Measurements from ENCODE around the gene F13B.
"Not testable (repeated sequence)": the region's sequence is repeated elsewhere in the genome, so short reads cannot be mapped to it uniquely, and the experiment has no call there.

Gene F13B

GRCh38 chr1:197042676-197043341 is 24.3 kb downstream of the F13B start:
- DNase-seq (ENCODE audit: low read depth): no peak

- DNase-seq (ENCODE audit: low read depth): no peak
These were observed 25.3 kb downstream of the F13B start for GRCh38 chr1:197041486-197042353.

- no peak for DNase-seq (ENCODE audit: low read depth)
These were observed 30.2 kb downstream of the F13B start for GRCh38 chr1:197036861-197037260.

GRCh38 chr1:197034631-197035339 is 32.3 kb downstream of the F13B start:
- peak; percentile 85 for DNase-seq (ENCODE audit: low read depth)

GRCh38 chr1:197029749-197030148 is 37.3 kb downstream of the F13B start:
- peak; percentile 6 for DNase-seq (ENCODE audit: low read depth)

- DNase-seq (ENCODE audit: low read depth): no peak
These were observed 39.7 kb downstream of the F13B start for GRCh38 chr1:197027359-197027758.

GRCh38 chr1:197024460-197024859 is 42.6 kb downstream of the F13B start:
- peak; percentile 62 for DNase-seq (ENCODE audit: low read depth)

GRCh38 chr1:197021716-197022115 is 45.3 kb downstream of the F13B start:
- DNase-seq (ENCODE audit: low read depth): no peak

GRCh38 chr1:197017558-197018146 is 49.4 kb downstream of the F13B start:
- DNase-seq (ENCODE audit: low read depth): no peak

GRCh38 chr1:197016751-197017150 is 50.3 kb downstream of the F13B start:
- no peak for DNase-seq (ENCODE audit: low read depth)

GRCh38 chr1:197013234-197013633 is 53.8 kb downstream of the F13B start:
- no peak for DNase-seq (ENCODE audit: low read depth)

- no peak for DNase-seq (ENCODE audit: low read depth)
These were observed 55.4 kb downstream of the F13B start for GRCh38 chr1:197011614-197012013.

- DNase-seq (ENCODE audit: low read depth): no peak
These were observed 58.2 kb downstream of the F13B start for GRCh38 chr1:197008861-197009260.

GRCh38 chr1:197003132-197003531 is 63.9 kb downstream of the F13B start:
- DNase-seq (ENCODE audit: low read depth): no peak

- no peak for DNase-seq (ENCODE audit: low read depth)
These were observed 65.2 kb downstream of the F13B start for GRCh38 chr1:197001828-197002227.

GRCh38 chr1:196997423-196997822 is 69.6 kb downstream of the F13B start:
- peak; percentile 48 for DNase-seq (ENCODE audit: low read depth)

GRCh38 chr1:196993916-196994315 is 73.1 kb downstream of the F13B start:
- DNase-seq (ENCODE audit: low read depth): no peak

- not testable (repeated sequence) for DNase-seq (ENCODE audit: low read depth)
These were observed 75.0 kb downstream of the F13B start for GRCh38 chr1:196991919-196992651.

Data from EH (cell line).